HepG2 (cell line): Measurements from ENCODE around the gene ENPP1. TPM values are rescaled to one million over a fixed set of nuclear protein-coding genes. Genes with fewer than 3 reads are reported as not detected.
"Not testable (repeated sequence)": the region's sequence is repeated elsewhere in the genome, so short reads cannot be mapped to it uniquely, and the experiment has no call there.

Experiments
- ATAC-seq: fragments of 200-7000 bp; cut with Tn5 transposase; 3 replicates; pipeline ENCODE4 v1.9.1; 2020; ENCODE audit warnings: mild to moderate bottlenecking, moderate library complexity
- BruUV-seq: library from RNA; stranded (reverse); fragments of 400-500 nt; replicated peaks from 2 replicates; lab custom pipeline; 2021; lab: Mats Ljungman, UMichigan
- CTCF ChIA-PET: fragments of 300-600 bp; formaldehyde crosslinking; extraction: SDS; loops from one replicate; lab custom pipeline; 2021; ENCODE audit warnings: low total read pairs, inconsistent platforms, low intra/inter-chr PET ratio; lab: Yijun Ruan, JAX
- POLR2A ChIA-PET: fragments of 350-600 bp; sonication (Branson Sonifier 250); formaldehyde crosslinking; loops from one replicate; lab custom pipeline; 2020; ENCODE audit warnings: antibody characterized with exemption, inconsistent platforms; lab: Yijun Ruan, JAX
- DNase-seq: peaks from one replicate; pipeline ENCODE4 v3.0.0-alpha.2; 2015; ENCODE audit warnings: low spot score
- FAIRE-seq: peaks from 3 replicates; lab custom pipeline; 2011; peaks lifted over from hg19 to GRCh38; lab: Jason Lieb, UNC
- H2AFZ ChIP-seq: one replicate; pipeline ENCODE4 v1.6.1; 2011; ENCODE audit warnings: low read length, inconsistent platforms
- H3K27ac ChIP-seq: fragments of 300-600 bp; 3 replicates; pipeline ENCODE4 v1.8.0; 2011; ENCODE audit warnings: mixed run types, mild to moderate bottlenecking, mixed read lengths, low read length, inconsistent platforms; ENCODE audit not compliant: insufficient read depth; ENCODE audit errors: extremely low read length
- H3K27me3 ChIP-seq, 2 experiments: fragments of 200-600 bp in 1 of 2; 2 replicates in 1 of 2; 3 replicates in 1 of 2; pipeline versions ENCODE4 v1.6.0 to v1.8.0; 2011; ENCODE audit warnings: low read length in 2 of 2, mild to moderate bottlenecking in 2 of 2, moderate library complexity in 2 of 2, inconsistent platforms in 1 of 2; ENCODE audit not compliant: insufficient read depth in 2 of 2, control insufficient read depth in 1 of 2
- H3K36me3 ChIP-seq, 2 experiments: fragments of 200-600 bp in 1 of 2; replicated peaks in 1 of 2; 2 replicates in 1 of 2; 3 replicates in 1 of 2; pipeline versions ENCODE4 v1.5.1 to v1.8.0; 2011; ENCODE audit warnings: low read length in 2 of 2, inconsistent platforms in 1 of 2; ENCODE audit not compliant: insufficient read depth in 2 of 2, control insufficient read depth in 1 of 2
- H3K4me1 ChIP-seq: 2 replicates; pipeline ENCODE4 v1.5.1; 2012; ENCODE audit warnings: low read length, inconsistent platforms; ENCODE audit not compliant: insufficient read depth
- H3K4me2 ChIP-seq: 2 replicates; pipeline ENCODE4 v1.6.0; 2011; ENCODE audit warnings: low read depth, low read length, inconsistent platforms
- H3K4me3 ChIP-seq, 3 experiments: fragments of 200-600 bp in 1 of 3; sonication (generic), shearing (Covaris generic) in 1 of 3; replicated peaks in 1 of 3; 2 replicates each; pipeline ENCODE4 v1.5.1; 2011 to 2016; ENCODE audit warnings: low read length in 3 of 3, inconsistent platforms in 2 of 3, low read depth in 2 of 3, mild to moderate bottlenecking in 2 of 3, control low read depth in 1 of 3, mixed read lengths in 1 of 3; ENCODE audit not compliant: insufficient read depth in 1 of 3
- H3K79me2 ChIP-seq: one replicate; pipeline ENCODE4 v1.6.1; 2011; ENCODE audit warnings: low read length, inconsistent platforms; ENCODE audit not compliant: insufficient read depth
- H3K9ac ChIP-seq: 2 replicates; pipeline ENCODE4 v1.6.0; 2011; ENCODE audit warnings: mild to moderate bottlenecking, low read depth, low read length, inconsistent platforms; ENCODE audit not compliant: insufficient read depth
- H3K9me3 ChIP-seq: 2 replicates; pipeline ENCODE4 v1.5.1; 2012; ENCODE audit warnings: mild to moderate bottlenecking, low read length
- H4K20me1 ChIP-seq: 2 replicates; pipeline ENCODE4 v1.6.0; 2011; ENCODE audit warnings: inconsistent platforms, mild to moderate bottlenecking, low read length, moderate library complexity; ENCODE audit not compliant: insufficient read depth
- CTCF ChIP-seq: sonication (generic); formaldehyde crosslinking; IDR thresholded peaks from 2 replicates; pipeline ENCODE4 v1.5.0; 2020; ENCODE audit warnings: mild to moderate bottlenecking, missing genetic modification reagents, moderate library complexity
- WGBS: methylation state at CpG from one replicate; pipeline ENCODE4 v1.1.6; 2017; ENCODE audit warnings: low lambda C conversion rate; 5-methylcytosine and 5-hydroxymethylcytosine counted together
- in situ Hi-C: cut with HindIII; loops from 2 replicates; pipeline ENCODE4 v1.10.0; 2017; ENCODE audit warnings: low pct_unique_long_range_greater_than_20kb; ENCODE audit not compliant: extremely low pct_ligation_motif_present
- intact Hi-C: fragments of 100-400 bp; cut with micrococcal nuclease; formaldehyde crosslinking; loops from one replicate; pipeline ENCODE4 v1.10.0; 2022; ENCODE audit not compliant: unreplicated experiment
- polyA plus RNA-seq, 8 experiments: library from polyadenylated mRNA; depleted of rRNA in 3 of 8; stranded (reverse) in 7 of 8; unstranded in 1 of 8; fragments of >200 nt; fragmentation: Illumina TruSeq in 4 of 8; extraction: Trizol in 4 of 8; gene quantifications; 2 replicates each; pipeline versions ENCODE4 v1.2.1 to v1.2.3, GENCODE V29; 2011 to 2016; ENCODE audit warnings: low read depth in 4 of 8, missing spikeins in 1 of 8, mixed read lengths in 1 of 8; ENCODE audit not compliant: insufficient read depth in 1 of 8
- total RNA-seq, 5 experiments: library from RNA; depleted of rRNA; stranded (reverse); fragments of >200 nt; fragmentation: Illumina TruSeq; extraction: Trizol; gene quantifications; 2 replicates each; pipeline ENCODE4 v1.2.3, GENCODE V29; 2016; ENCODE audit warnings: low read depth in 1 of 5

ENPP1 gene
- total and polyA plus RNA-seq, 2 of the 13 experiments (the other 11 are each of a cell fraction or from before 2014, with no cell fraction given) = 56.5 to 160 TPM

- H3K9ac ChIP-seq, H3K27me3 ChIP-seq, intact Hi-C loops, in situ Hi-C loops, CTCF ChIA-PET, H3K27ac ChIP-seq, POLR2A ChIA-PET, H3K36me3 ChIP-seq, H2AFZ ChIP-seq, H3K4me2 ChIP-seq, DNase-seq, H3K4me3 ChIP-seq, BruUV-seq, ATAC-seq, H3K79me2 ChIP-seq, H4K20me1 ChIP-seq, FAIRE-seq: not testable (repeated sequence)
- Histone ChIP-seq H3K9me3 (peaks cover 19% of the 10 kb centered on the region), H3K4me1 (peaks cover 28% of the 10 kb centered on the region)
- 92% methylated on average over 5 of the region's 5 CpGs for WGBS
Measured at GRCh38 chr6:131901326-131901873, 93.6 kb downstream of the ENPP1 start.

GRCh38 chr6:131903734-131904133 is 95.9 kb downstream of the ENPP1 start:
- intact Hi-C loops, in situ Hi-C loops, H3K27ac ChIP-seq, FAIRE-seq, H3K36me3 ChIP-seq, H3K9ac ChIP-seq, H2AFZ ChIP-seq, POLR2A ChIA-PET, H3K4me3 ChIP-seq, ATAC-seq, H3K9me3 ChIP-seq, CTCF ChIA-PET, H3K79me2 ChIP-seq, DNase-seq, H3K27me3 ChIP-seq, H3K4me2 ChIP-seq, BruUV-seq, H4K20me1 ChIP-seq: not testable (repeated sequence)
- WGBS = 93% methylated on average over 11 of the region's 12 CpGs
- peaks cover 11% of the 10 kb centered on the region; the same call in 1 of the 2 replicates for H3K4me1 ChIP-seq

- H4K20me1 ChIP-seq, in situ Hi-C loops, H3K27me3 ChIP-seq, H2AFZ ChIP-seq, intact Hi-C loops, H3K4me1 ChIP-seq, H3K36me3 ChIP-seq, ATAC-seq, H3K4me2 ChIP-seq, H3K4me3 ChIP-seq, H3K9ac ChIP-seq, H3K27ac ChIP-seq, H3K9me3 ChIP-seq, DNase-seq, FAIRE-seq, BruUV-seq, H3K79me2 ChIP-seq: not testable (repeated sequence)
- TF ChIP-seq CTCF (CRISPR knock-in tag) = 0 out of 2 replicates have a peak, but pooled peaks have one; percentile 2
- CTCF ChIA-PET = interaction anchor here (2.8 kb wide), 1 partner anchor 214 kb away, joined by 35 read pairs; no protein-coding TSS in a partner anchor
- WGBS = 58% methylated on average over 3 of the region's 3 CpGs
- POLR2A ChIA-PET = interaction anchor here (1.6 kb wide), 1 partner anchor 12 kb away, joined by 4 read pairs; no protein-coding TSS in a partner anchor
Measured at GRCh38 chr6:131908787-131909186, 101.0 kb downstream of the ENPP1 start.
